HCEC 1CT (cell line): ENCODE data around the gene CD70.
A peak's percentile ranks its signal among the peaks of the same experiment; 100 is the strongest.
"Not testable (repeated sequence)": the region's sequence is repeated elsewhere in the genome, so short reads cannot be mapped to it uniquely, and the experiment has no call there.

ENCODE experiments used
- DNase-seq: peaks from one replicate; pipeline ENCODE4 v3.0.0-alpha.2; 2017

The CD70 gene, protein sequence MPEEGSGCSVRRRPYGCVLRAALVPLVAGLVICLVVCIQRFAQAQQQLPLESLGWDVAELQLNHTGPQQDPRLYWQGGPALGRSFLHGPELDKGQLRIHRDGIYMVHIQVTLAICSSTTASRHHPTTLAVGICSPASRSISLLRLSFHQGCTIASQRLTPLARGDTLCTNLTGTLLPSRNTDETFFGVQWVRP

DNA sequence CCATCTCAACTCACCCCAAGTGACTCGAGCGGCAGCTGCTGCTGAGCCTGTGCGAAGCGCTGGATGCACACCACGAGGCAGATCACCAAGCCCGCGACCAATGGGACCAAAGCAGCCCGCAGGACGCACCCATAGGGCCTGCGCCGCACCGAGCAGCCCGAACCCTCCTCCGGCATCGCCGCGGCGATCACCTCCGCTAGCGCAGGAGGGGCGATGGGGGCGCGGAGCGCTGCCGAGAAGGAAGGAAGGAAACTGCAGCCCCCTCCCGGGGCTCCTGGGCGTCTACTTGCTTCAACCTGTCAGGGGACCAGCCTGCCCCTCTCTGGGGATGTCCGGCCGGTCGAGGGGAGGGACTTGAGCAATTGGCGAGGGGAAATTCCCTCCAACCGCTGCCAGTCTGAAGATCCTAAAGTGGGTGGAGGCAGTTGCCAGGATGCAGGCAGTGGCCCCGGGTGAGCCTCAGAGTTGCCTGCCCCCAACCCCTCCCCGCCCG is at the start of gene CD70:
Gene CD70, minus strand, starts transcription at position 324 of the 493 bp plus-strand sequence. Its CDS starts 148 bp downstream, at position 176.
- DNase-seq, result no peak

DNA sequence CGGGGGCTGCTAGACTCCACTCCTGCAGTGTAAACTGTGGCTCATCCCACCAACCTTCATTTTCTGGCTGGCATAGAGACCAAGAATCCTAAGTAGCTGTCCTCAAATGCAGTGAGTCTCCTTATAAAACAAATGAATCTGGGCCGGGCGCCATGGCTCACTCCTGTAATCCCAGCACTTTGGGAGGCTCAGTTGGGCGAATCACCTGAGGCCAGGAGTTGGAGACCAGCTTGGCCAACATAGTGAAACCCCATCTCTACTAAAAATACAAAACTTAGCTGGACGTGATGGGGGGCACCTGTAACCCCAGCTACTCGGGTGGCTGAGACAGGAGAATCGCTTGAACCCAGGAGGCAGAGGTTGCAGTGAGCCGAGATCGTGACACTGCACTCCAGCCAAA is 49.4 kb upstream of the CD70 start:
- DNase-seq, result not testable (repeated sequence)

DNA sequence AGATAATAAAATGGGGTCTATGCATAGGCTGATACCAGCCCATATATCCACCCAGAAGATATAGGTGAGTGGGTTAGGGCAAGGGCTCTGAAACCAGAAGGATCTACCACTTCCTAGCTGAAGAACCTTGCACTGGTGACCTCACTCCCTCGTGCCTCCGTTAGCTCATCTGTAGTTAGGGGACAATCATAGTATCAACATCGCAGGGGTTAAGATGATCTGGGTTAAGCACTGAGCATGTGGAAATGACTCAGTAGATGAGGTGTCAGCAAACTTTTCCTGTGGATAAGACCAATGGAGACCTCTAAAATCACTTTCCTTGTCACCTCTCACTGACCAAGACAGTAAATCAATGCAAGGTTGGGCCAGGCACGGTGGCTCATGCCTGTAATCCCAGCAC is 48.5 kb upstream of the CD70 start:
- DNase-seq, result peak; percentile 76

DNA sequence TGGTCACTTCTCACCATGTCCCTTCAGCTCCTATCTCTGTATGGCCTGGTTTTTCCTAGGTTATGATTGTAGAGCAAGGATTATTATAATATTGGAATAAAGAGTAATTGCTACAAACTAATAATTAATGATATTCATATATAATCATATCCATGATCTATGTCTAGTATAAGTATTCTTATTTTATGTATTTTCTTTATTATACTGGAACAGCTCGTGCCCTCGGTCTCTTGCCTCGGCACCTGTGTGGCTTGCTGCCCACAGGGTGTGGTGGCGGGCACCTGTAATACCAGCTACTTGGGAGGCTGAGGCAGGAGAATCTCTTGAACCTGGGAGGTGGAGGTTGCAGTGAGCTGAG is 42.5 kb upstream of the CD70 start:
- not testable (repeated sequence) for DNase-seq

DNA sequence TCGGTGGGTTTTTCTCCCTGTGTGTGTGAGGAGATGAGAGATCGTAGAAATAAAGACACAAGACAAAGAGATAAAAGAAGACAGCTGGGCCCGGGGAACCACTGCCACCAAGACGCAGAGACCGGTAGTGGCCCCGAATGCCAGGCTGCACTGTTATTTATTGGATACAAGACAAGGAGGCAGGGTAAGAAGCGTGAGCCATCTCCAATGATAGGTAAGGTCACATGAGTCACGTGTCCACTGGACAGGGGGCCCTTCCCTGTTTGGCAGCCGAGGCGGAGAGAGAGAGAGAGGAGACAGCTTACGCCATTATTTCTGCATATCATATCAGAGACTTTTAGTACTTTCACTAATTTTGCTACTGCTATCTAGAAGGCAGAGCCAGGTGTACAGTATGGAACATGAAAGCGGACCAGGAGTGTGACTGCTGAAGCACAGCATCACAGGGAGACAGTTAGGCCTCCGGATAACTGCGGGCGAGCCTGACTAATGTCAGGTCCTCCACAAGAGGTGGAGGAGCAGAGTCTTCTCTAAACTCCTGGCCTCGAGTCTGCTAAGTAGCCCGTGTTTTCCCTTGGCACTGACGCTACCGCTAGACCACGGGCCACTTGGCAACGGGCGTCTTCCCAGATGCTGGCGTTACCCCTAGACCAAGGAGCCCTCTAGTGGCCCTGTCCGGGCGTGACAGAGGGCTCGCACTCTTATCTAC is 42.0 kb upstream of the CD70 start:
- peak; percentile 57 for DNase-seq

DNA sequence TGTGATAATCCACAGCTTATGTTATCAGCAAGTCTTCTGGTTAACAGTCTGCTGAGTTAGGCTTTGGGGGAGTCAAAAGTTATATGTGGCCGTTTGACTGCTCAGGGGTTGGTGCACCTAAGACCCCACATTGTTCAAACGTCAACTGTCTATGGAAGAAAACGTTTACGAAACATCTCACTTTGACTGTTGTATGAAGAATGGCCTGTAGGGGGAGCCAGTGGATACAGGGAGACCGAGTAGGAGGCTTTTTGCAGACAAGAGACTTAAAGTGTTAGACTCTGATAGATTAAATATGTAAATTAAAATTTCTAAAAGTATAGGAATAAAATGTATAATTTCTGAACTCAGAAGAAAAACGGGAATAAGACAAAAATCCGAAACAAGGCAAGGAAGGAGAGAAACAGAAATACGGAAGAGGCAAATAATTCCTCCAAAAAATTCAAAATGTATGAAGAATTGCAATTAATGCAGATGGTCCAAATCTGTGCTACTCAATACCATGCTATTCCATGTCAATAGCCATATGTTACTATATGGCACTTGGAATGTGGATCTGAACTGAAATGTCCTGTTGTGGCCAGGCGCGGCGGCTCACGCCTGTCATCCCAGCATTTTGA is 41.2 kb upstream of the CD70 start:
- peak; percentile 54 for DNase-seq

DNA sequence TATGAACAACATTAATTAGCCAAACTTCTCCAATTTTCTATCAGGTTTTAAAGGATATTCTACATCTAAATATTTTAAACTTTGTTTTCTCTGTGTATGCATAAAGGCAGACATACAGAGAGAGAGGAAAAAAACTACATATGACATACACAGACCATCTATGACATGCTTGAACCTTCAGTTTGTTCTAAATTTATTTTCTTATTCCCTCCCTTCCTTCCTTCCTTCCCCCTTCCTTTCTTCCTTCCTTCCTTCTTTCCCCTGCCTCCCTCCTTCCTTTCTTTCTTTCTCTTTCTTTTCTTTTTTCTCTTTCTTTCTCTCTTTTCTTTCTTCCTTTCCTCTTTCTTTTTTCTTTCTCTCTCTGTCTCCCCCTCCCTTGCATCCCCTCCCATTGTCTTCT is 35.8 kb upstream of the CD70 start:
- DNase-seq, result no peak

DNA sequence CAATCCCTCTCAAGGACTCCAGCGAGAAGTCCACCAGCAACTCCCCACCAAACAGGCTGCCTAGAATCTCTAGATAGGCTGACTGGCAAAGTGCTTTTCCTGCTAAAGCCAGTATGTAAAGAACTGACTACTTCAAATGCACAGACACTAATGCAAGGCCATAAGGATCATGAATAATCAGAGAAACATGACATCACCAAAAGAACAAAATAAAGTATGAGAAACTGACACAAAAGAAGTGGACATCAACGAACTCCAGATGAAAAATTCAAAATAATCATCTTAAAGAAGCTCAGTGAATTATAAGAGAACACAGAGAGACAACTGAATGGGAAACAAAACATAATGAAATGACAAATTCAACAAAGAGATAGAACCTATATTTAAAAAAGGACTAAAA is 26.4 kb upstream of the CD70 start:
- no peak for DNase-seq

DNA sequence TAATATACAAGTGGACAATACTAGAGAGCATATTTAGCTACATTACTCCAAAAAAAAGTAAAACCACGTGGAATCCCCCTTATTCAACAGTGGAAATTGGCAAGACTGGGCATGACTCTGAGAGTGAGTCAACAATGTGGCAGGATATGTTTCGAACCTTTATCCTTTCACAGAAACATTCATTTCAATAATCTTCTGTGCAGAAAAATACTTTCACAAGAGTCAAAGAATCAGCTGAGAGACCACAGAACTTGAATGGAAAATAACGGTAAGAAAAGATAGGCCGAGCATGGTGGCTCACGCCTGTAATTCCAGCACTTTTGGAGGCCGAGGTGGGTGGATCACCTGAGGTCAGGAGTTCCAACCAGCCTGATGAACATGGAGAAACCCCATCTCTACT is 25.1 kb upstream of the CD70 start:
- peak; percentile 41 for DNase-seq

DNA sequence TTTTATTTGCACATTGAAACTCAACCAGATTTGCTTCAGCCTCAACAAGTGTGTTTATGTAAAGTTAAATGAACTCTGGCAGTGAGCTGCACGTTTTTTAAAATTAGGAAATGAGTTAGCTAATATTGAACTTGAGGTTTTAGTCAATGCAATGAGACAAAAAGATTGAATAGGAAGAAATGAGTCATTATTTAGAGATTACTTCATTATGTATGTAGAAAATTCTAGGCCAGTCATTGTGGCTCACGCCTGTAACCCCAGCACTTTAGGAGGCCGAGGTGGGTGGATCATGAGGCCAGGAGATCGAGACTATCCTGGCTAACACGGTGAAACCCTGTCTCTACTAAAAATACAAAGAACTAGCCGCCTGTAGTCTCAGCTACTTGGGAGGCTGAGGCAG is 22.8 kb upstream of the CD70 start:
- peak; percentile 80 for DNase-seq

DNA sequence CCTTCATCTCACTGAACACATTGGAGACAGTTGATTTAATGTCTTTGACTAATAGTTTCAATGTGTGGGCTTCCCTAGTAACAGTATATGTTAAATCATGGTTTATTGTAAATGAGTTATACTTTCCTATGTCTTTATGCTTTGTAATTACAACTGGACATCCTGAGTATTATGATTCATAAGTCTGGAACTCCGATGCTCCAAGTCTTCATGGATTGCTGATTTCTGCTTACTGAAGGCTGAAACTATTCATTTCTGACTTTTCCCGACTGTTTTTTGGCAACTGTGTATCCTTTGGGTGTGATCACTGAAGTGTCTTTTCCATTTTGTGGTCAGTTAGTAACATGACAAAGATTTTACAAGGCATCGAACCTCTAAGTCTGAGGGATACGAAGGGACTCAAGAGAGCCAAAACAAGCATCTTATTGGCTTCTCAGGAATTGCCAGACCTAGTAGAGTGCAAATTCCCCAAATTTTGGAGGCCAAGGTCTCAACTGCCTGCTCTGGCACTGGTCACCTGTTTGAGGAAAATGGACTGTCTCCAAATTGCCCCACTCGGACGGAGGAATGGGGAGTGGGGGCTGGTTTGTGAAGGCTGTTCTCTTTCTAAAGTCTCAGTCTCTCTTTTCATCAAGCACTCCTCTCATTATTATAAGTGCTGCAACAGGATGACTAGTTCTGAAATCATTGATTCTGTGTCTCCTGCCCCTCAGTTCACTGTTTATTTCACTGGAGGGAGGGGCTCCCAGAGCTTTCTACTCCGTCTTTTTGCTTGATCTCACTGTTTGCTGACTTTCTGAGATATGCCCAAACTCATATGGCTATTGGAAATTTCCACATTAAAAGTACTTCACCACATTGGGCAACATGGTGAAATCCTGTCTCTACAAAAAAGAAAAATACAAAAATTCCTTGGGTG is 20.2 kb upstream of the CD70 start:
- DNase-seq, result peak; percentile 94

DNA sequence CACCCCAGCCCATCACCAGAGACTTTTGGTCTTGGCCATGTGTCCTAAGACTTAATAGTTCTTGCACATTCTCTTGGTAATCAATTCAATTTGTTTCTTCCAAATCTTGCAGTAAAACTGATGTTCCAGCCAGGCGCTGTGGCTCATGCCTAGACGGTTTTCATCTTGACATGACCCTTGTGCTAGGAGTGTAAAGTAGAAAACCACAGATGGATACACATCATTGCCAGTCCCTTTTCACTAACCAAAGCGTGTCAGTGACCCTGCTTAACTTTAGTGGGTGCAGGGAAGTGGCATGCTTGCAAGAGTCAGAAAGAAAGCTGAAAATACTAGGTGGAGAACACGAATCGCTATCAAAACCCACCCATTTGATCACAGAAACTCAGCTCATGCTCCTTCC is 18.0 kb upstream of the CD70 start:
- DNase-seq, result no peak

DNA sequence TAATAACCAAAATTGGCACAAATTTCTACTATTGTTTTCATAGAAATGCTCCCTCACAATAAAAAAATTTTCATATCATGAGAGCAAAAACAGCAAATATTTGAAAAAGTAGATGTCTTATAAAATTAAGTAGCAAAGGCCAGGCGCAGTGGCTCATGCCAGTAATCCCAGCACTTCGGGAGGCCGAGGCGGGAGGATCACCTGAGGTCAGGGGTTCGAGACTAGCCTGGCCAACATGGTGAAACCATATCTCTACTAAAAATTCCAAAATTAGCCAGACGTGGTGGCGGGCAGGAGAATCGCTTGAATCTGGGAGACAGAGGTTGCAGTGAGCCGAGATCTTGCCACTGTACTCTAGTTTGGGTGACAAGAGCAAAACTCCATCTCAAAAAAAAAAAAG is 17.2 kb upstream of the CD70 start:
- DNase-seq, result not testable (repeated sequence)

DNA sequence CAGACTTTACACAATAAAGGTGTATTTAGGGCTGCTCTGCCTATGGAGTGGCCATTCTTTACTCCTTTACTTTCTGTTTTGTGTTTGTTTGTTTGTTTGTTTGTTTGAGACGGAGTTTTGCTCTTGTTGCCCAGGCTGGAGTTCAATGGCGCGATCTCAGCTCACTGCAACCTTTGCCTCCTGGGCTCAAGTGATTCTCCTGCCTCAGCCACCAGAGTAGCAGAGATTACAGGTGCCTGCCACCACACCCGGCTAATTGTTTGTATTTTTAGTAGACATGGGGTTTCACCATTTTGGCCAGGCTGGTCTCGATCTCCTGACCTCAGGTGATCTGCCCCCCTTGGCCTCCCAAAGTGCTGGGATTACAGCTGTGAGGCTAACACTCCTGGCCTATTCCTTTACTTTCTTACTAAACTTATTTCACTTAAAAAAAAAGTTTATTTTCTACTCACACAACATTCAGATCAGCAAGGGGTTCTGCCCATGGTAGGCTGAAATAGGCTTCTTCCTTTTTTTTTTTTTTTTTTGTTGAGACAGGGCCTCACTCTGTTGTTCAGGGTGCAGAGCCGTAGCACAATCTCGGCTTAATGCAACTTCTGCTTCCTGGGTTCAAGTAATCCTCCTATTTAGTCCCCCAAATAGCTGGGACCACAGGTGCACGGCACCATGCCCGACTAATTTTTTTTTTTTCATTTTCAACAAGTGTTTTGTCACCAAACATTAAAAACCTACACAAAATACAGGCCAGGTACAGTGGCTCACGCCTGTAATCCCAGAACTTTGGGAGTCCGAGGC is 15.5 kb upstream of the CD70 start:
- not testable (repeated sequence) for DNase-seq

DNA sequence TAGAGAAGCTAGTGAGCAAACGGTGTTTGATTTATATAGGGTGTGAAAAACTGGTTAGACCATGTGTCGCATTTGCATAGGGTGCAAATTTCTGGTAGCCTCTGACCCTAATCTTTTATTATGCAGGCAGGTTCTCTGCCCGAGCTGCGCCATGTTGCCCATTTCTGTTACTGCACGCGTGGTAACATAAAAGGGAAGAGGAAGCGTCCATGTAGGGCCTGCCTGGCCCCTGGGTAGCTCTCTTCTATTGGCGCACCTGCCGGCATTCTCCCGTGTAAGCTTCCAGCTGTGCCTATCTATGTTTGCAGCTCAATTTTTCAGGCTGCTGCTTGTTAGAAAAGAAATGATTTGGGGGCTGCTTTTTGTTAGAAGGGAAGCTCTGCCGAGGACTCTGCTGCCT is 14.0 kb upstream of the CD70 start:
- no peak for DNase-seq

DNA sequence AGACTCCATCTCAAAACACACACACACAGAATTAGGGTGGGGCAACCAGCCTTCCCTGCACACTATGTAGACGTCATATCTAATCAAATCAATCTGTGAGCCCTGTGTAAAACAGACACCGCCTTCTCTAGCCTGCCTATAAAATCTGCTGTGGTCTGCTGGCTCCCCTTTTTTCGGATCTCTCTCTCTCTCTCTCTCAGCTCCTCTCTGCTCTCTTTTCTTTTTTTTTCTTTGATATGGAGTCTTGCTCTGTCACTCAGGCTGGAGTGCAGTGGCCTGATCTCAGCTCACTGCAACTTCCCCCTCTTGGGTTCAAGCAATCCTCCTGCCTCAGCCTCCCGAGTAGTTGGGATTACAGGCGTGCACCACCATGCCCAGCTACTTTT is 11.8 kb upstream of the CD70 start:
- no peak for DNase-seq

DNA sequence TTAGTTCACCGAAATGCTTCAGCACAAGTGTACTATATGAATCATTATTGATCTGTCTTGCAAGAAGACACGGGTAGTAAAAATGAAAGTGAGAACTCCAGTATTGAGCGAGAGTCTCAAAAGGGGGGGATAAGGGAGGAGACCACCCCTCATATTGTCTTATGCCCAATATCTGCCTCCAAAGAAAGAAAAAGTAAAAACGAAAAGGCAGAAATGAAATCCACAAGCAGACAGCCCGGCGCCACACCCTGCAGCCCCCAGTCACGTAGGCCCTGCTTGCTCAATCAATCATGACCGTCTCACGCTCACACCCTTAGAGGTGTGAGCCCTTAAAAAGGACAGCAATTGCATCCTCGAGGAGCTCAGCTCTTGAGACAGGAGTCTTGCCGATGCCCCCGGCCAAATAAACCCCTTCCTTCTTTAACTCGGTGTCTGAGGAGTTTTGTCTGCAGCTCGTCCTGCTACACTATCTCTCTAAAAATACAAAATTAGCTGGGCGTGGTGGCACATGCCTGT is 10.6 kb upstream of the CD70 start:
- not testable (repeated sequence) for DNase-seq

DNA sequence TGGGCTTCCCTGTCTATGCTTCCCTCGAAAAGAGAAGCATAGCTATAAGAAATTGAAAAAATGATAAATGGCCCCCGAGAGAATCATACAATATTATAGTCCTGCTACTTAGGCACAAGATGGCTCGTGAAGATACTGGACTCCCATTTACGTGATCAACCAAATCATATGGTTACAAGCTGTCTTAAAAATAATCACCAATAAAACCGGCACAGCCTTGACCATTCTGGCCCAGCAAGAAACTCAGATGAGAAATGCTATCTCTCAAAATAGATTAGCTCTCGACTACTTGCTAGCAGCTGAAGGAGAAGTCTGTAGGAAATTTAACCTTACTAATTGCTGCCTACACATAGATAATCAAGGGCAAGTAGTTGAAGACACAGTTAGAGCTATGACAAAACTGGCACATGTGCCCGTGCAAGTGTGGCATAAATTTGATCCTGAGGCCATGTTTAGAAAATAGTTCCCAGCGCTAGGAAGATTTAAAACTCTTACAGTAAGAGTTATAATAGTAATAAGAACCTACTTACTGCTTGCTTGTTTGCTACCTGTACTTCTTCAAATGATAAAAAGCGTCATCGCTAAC is 10.1 kb upstream of the CD70 start:
- not testable (repeated sequence) for DNase-seq

DNA sequence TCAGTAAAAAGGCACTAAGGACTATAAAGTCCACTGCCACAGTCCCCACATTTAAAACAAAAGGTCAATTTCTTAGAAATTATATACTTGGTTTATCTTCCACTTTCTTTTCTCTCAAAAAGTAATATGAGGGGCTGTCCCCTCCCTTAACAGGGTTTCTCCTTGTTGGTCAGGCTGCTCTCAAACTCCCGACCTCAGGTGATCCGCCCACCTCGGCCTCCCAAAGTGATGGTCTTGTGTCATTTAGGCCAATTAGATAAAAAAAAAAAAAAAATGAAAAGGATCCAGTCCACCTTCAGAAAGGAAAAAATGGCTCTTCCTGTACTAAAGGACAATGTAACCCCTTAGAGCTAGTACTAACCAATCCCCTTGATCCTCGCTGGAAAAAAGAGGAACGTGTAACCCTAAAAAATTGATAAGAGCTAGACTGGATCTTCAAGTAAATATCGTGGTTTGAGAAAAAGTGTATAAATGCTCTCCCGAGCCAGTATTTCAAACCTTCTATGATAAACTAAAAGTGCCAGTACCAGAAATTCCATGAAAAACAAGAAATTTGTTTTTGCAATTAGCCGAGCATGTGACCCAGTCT is 9.0 kb upstream of the CD70 start:
- DNase-seq, result no peak

DNA sequence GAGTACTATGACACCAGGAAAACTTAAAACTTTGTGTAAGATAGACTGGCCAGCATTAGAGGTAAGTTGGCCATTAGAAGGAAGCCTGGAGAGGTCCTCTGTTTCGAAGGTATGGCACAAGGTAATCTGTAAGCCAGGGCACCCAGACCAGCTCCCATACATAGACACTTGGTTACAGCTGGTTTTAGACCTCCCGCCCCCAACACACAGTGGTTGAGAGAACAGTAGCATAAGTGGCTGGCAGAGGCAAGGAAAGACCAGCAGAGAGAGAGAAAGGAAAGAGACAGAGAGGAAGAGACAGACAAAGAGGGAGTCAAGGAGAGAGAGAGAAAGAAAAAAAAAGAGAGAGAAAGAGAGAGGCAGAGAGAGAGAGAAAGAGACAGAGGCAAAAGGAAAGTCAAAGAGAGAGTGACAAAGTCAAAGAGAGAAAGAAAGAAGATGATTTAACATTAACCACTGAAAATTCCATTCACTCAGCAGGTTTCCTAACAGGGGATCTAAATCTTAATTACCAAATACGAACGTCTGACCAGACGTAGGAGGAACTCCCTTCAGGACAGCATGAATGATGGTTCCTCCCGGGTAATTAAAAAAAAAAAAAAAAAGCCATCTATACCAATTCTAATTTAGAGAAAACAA is 7.4 kb upstream of the CD70 start:
- not testable (repeated sequence) for DNase-seq
